ENCODE data around the gene UNC45A.

UNC45A gene

DNA sequence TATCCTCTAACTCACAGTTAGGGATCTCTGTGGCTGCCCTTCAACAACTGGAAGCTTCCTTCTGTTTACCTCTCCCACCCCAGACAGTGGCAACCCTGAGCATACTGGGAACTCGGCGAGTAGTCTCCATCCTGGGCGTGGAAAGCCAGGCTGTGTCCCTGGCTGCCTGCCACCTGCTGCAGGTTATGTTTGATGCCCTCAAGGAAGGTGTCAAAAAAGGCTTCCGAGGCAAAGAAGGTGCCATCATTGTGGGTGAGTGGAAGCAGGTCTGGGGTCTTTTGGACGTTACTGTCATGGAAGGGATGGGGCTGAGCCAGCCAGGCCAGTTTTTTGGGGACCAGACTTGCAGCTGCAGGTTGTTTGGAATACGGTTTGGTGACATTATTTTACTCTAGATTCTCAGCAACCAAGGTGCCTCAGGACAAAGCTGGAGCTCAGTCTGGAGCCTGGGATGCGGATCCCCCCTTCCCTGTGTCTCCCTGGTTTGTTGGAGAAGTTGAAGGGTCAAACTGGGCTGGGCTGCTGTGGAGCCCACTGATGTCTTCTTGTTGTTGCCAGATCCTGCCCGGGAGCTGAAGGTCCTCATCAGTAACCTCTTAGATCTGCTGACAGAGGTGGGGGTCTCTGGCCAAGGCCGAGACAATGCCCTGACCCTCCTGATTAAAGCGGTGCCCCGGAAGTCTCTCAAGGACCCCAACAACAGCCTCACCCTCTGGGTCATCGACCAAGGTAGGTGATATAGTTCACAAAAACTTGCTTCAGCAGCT lies 7.5 kb downstream of the UNC45A start:
- DNase-seq (ENCODE audit: low read depth in 2 of 3, low spot score in 1 of 3): no peak

DNA sequence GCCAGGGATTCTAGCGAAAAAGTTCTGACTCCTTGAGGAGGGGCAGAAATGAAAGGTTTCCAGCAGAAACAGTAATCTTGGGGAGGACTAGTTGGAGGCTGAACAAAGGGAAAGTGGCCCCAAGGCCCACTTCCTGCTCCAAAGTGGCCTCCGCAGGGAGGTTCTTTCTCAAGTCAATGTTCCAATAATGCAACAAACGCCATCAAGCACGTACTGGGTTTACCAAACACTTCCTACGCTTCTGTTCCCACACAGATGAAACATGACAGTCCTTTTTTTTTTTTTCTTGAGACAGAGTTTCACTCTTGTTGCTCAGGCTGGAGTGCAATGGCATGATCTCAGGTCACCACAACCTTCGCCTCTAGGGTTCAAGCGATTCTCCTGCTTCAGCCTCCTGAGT lies 10.0 kb downstream of the UNC45A start:
- no peak for DNase-seq (ENCODE audit: low read depth in 2 of 3, low spot score in 1 of 3)

DNA sequence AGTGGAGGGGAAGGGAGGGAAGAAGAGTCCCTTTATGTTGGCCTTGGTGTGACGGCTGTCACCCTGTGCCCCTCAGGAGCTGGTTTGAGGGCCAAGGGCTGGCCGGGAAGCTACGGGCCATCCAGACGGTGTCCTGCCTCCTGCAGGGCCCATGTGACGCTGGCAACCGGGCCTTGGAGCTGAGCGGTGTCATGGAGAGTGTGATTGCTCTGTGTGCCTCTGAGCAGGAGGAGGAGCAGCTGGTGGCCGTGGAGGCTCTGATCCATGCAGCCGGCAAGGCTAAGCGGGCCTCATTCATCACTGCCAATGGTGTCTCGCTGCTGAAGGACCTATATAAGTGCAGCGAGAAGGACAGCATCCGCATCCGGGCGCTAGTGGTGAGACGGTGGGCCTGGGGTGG lies 11.5 kb downstream of the UNC45A start:
- no peak for DNase-seq (ENCODE audit: low read depth in 2 of 3, low spot score in 1 of 3)

DNA sequence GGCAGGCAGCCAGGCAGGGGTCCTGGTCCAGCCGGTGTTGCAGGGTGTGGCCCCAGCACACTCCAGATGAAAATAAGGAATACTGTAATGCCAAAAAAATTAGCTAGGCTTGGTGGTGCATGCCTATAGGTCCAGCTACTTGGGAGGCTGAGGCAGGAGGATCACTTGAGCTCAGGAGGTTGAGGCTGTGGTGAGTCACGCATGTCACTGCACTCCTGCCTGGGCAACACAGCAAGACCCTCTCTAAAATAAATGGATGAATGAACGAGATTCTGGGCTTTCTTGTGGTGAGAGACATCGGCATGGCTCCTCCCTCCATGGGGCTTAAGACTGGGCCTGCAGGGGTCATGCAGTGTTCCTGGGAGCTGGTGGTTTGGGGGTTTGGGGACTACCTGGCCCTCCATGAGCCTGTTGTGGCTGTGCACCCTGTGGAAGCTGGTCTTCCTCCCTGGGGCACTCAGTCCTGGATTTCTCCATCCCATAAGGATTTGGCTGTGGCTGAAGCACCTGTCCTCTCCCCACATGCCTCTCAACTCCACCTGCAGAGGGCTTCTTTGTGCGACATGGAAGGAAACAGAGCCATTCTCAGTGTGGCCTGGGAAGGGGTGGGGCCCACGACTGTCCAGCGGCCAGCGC lies 12.0 kb downstream of the UNC45A start:
- DNase-seq (ENCODE audit: low read depth in 2 of 3, low spot score in 1 of 3): no peak

DNA sequence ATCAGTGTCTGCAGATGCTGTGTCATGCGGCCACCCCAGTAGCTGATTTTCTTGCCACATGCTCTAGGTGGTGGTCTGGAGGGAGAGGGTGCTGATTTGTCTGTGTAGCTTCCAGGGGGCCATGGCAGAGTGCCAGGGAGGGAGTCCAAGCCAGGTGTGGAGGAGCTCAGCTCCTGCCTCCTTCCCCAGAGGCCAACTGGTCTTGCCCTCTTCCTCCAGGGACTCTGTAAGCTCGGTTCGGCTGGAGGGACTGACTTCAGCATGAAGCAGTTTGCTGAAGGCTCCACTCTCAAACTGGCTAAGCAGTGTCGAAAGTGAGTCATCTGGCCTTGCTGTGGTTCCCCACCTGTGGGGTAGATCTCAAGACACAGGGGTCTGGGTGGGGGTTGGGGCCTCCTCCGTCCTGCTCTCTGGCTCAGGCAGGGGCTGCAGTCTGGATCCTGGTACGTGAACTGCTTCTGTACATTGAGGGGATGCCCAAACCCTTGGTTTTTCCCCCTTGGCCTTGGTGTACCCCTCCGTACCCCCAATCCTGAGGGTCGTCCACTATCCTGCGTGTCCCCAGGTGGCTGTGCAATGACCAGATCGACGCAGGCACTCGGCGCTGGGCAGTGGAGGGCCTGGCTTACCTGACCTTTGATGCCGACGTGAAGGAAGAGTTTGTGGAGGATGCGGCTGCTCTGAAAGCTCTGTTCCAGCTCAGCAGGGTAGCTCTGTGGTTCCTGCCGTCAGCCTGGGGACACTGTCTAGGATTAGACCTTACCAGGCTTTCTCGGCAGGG lies 12.7 kb downstream of the UNC45A start:
- DNase-seq (ENCODE audit: low read depth in 2 of 3, low spot score in 1 of 3): no peak

DNA sequence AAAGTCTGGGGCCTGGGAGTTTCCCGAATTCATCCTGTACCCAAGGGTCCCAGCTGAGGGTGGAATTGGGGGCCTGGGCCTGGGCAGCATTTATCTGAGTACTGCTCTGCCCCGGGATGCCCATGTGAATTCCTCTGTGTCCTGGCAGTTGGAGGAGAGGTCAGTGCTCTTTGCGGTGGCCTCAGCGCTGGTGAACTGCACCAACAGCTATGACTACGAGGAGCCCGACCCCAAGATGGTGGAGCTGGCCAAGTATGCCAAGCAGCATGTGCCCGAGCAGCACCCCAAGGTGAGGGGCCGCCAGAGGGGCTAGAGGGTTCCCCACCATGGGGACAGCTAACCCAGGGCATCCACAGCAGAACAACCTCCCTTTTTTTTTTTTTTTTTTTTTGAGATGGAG lies 13.4 kb downstream of the UNC45A start:
- no peak for DNase-seq (ENCODE audit: low read depth in 2 of 3, low spot score in 1 of 3)

DNA sequence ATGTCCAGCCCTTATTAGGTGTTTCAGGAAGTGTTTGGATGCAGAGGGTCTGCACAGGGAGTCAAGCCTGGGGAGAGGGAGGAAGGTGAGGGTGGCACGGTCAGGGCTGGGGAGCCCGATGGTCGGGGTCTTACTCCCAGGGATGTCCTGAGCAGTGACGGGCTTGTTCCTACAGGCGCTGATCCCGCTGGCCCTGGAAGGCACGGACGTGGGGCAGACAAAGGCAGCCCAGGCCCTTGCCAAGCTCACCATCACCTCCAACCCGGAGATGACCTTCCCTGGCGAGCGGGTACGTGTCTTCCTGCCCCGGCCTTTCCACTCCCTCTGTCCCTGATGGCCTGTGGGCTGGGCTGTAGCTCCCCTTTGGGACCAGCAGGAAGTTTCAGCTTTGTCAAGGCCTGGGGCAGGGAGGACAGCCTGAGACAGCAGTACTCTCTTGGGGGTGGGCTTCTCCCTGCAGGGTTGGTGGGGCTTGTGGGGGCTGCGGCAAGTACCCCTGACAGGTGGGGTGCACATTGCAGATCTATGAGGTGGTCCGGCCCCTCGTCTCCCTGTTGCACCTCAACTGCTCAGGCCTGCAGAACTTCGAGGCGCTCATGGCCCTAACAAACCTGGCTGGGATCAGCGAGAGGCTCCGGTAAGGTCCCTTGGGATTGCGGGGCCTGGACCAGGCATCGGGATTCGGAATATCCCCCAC lies 15.0 kb downstream of the UNC45A start:
- DNase-seq (ENCODE audit: low read depth in 2 of 3, low spot score in 1 of 3): no peak

DNA sequence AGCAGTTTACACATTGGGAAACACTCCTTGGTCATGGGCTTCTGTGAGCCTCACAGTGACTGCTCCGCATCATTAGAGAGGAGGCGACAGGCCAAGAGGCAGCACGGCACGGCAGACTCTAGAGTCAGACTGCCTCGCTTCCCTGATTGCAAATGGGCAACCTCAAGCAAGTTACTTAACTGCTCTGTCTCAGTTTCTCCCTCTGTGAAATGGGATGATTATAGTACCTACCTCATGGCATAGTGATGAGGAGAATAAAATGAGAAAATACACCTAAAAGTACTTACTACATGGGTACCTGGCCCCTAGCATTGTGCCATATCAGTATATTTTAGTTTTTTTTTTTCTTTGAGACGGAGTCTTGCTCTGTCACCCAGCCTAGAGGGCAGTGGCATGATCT lies 15.6 kb downstream of the UNC45A start:
- no peak for DNase-seq (ENCODE audit: low read depth in 2 of 3, low spot score in 1 of 3)

DNA sequence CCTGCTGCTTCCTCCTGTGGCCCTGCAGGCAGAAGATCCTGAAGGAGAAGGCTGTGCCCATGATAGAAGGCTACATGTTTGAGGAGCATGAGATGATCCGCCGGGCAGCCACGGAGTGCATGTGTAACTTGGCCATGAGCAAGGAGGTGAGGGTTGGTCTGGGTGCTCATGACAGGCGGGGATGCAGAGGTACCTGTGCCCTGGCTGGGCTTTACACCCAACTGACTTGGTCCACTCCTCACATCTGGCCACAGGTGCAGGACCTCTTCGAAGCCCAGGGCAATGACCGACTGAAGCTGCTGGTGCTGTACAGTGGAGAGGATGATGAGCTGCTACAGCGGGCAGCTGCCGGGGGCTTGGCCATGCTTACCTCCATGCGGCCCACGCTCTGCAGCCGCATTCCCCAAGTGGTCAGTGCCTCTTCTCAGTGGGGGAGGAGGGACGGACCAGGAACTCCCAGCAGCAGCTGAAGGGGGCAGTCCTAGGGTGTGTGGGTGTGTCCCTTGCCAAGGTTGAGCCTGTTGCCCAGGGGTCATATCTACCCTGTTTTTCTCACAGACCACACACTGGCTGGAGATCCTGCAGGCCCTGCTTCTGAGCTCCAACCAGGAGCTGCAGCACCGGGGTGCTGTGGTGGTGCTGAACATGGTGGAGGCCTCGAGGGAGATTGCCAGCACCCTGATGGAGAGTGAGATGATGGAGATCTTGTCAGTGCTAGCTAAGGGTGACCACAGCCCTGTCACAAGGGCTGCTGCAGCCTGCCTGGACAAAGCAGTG lies 18.0 kb downstream of the UNC45A start:
- no peak for DNase-seq (ENCODE audit: low read depth in 2 of 3, low spot score in 1 of 3)

DNA sequence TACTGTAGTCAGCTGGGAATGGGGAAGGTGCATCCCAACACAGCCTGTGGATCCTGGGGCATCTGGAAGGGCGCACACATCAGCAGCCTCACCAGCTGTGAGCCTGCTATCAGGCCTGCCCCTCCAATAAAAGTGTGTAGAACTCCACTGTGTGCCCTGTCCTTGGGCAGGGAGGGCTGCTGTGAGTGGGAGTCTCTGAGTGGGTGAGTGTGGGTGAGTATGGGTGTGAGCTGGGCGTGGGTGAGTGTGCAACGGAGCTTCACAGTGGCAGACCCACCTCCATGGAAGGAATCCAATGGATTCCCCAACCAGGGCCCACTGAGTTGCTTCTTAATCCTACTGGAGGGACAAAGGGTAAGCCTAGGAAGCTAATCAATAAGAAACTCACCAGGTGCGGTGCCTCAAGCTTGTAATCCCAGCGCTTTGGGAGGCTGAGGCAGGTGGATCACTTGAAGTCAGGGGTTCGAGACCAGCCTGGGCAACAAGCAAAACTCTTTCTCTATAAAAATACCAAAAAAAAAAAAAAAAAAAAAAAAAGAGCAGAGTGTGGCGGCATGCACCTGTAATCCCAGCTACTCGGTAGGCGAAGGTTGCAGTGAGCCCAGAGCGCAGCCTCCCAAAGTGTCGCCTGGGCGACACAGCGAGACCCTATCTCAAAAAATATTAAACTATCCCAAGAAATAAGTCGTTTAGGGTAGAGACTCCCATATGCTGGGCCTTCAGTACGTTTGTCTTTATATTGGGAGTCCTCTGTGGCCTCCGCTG lies 19.0 kb downstream of the UNC45A start:
- DNase-seq (ENCODE audit: low read depth in 2 of 3, low spot score in 1 of 3): no peak

DNA sequence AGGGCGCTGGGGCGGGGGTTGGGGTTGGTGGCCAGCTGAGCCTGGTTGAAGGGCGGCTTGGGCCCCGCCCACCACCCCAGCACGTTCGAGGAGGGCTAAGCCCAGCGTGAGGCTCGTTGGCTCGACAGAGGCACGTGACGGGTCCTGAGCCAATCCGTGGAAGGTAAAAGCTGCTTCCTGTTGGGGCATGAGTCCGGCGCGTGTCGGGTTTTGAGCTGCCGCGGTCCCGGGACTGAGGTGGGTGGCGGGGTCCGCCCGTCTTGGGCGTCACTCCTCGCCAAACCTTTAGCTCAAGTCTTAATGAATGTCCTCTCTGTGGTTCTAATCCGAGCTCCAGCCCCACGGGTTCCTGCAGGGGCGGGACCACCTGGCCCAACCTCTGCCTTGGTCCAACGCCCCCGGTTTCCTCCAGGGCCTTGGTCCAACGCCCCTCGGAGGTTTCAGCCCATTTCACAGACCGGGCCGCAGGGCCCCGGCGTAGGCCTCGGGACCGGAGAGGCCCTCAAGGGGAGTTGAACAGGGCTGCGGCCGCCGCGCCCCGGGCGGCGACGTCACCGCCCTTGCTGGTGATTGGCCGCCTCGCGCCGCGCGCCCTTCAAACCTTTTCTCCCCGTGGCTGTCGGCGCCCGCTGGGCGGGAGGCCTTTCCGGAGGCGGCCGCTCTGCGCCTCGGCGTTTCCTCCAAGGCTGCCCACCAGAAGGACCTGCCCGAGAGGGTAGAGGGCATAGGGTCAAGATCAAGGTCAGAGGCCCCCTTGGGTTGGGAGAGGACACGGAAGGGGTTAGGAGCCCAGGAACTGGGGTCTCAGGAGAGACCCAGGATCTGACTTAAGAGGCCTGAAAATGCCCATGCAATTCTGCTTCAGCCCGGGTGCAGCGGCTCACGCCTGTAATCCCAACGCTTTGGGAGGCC lies 19.9 kb downstream of the UNC45A start, which contains the start of gene RCCD1:
RCCD1 (plus strand) TSS at position 173 of the 912 bp plus-strand sequence. CDS start 1,851 bp downstream, outside the sequence.
- peak; percentile 83 to 89 (median 88) for DNase-seq (ENCODE audit: low read depth in 2 of 3, low spot score in 1 of 3)

DNA sequence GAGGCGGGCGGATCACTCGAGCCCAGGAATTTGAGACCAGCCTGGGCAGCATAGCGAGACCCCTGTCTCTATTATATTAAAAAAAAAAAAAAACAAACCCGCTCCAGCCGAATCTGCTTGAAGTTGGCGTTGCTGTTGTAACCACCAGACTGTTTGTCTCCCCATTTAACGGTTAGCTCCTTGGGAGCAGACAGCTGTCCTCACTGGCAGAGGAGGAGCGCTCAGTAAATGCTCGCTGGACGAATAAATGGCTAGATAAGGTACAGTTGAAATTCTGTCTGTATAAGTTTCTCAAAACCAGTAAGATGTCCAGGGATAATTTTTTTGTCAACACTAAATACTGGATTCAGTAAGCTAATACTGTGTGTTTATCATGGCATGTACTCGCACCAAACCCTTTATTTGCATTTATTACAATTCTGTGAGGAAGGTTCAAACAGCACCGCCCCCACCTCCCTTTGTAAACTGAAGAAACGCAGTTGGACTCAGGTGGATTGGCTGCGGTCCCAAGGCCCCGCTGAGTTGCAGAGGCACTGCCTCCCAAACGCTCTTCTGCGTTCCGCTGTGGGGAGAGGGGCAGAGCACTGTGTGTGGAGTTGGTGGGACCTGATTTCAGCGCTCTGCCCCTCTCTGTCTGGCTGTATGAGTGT lies 20.7 kb downstream of the UNC45A start:
- no peak for DNase-seq (ENCODE audit: low read depth in 2 of 3, low spot score in 1 of 3)

DNA sequence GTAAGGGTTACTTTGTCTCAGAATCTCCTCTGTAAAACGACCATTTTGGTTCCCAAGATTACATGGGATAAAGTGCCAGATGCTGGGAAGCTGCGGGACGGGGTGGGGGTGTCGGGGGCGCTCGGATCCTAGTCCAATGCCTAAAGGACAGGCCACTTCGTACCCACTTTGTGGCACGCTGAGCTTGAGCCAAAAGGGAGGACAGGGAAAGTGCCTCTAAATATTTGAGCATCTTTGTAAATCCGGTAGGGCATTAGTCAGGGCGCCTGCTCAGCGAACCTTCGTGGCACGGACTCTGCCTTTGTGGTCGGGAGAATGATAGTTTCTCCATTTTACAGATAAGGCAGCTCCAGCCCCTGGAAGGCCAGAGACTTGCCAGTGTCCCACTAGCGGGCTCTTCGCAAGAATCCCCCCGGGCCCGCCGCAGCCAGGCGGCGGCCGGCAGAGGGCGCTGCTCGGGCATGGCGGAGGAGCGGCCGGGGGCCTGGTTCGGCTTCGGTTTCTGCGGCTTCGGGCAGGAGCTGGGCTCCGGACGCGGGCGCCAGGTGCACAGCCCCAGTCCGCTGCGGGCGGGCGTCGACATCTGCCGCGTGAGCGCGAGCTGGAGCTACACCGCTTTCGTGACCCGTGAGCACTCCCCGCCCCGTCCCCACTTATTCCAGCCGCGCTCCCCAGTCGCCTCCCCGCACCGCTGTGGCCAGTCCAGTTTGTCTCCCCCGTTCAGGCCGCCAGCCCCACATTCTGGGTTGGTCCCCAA lies 21.4 kb downstream of the UNC45A start:
- peak in 2 of 3 donors; percentile 52 to 56 for DNase-seq (ENCODE audit: low read depth in 2 of 3, low spot score in 1 of 3)

DNA sequence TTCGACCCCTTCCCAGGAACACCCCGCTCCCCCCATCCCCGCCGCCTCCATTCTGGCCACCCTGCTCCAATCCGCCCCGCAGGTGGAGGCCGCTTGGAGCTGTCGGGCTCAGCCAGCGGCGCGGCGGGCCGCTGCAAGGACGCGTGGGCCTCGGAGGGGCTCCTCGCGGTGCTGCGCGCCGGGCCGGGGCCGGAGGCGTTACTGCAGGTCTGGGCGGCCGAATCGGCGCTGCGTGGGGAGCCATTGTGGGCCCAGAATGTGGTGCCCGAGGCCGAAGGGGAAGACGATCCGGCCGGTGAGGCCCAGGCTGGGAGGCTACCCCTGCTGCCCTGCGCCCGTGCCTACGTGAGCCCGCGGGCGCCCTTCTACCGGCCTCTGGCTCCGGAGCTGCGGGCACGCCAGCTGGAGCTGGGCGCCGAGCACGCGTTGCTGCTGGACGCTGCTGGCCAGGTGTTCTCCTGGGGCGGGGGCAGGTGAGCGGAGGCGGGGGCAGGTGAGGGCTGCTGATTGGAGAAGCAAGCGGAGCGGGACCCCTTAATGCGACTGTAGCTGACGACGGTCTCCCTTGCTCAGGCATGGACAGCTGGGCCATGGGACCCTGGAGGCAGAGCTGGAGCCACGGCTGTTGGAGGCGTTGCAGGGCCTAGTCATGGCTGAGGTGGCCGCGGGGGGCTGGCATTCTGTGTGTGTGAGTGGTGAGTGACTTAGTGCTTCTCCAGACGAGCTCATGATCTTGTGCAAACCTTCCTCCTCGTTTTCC lies 22.1 kb downstream of the UNC45A start:
- no peak for DNase-seq (ENCODE audit: low read depth in 2 of 3, low spot score in 1 of 3)

DNA sequence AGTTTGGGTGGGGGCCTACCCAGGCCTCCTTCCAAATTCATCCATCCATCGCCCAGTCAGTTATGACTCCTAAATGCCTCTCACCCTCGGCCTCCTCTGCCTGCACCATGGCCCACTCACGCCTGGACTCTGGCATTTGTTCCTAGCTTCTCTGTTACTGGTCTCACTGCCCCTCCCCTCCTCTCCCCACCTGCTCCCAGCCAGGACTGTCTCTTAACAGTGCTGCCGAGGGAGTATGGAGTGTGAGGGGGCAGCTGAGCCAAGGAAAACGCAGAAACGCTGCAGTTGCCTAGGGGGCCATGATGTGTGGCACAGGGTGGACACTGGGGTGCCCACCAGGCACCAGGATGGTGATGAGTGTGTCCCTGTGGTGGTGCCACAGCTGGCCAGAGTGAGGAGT lies 22.7 kb downstream of the UNC45A start:
- DNase-seq (ENCODE audit: low read depth in 2 of 3, low spot score in 1 of 3): no peak

DNA sequence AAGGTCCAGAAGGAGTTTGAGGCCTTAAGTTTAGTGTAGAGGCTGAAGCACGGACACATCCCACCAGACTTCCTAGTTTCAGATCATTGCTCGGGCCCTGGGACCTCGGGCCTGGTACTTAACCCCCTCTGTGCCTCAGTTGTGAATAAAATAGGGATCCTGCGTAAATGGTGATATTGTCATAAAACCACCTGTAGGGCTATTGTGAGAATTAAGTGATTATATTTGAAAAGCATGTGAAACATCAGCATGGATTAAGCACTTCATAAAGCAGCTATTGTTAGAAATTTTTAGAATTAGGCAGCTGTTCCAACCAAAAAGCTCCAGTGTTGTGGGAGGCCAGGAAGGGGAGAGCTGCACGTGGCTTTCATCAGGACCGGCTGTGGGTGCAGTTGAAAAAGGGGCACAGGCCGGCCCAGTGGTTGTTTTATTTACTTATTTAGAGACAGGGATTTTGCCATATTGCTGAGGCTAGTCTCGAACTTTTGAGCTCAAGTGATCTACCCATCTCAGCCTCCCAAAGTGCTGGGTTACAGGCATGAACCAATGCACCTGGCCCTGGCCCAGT lies 24.0 kb downstream of the UNC45A start:
- DNase-seq (ENCODE audit: low read depth in 2 of 3, low spot score in 1 of 3): no peak

DNA sequence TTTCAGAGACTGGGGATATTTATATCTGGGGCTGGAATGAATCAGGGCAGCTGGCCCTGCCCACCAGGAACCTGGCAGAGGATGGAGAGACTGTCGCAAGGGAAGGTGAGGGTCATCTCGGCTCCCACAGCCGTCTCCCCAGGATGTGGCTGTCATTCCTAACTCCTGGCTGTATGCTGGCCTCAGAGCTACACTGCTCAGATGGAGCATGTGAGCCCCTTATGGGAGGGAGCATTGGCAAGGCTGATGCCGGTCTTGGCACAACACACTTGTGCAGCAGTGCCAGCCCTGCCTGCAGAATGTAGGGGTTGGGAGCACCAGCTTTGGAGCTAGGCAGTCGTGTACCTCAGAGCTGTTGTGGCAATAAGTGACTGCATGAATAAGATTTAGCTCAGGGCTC lies 24.8 kb downstream of the UNC45A start:
- no peak for DNase-seq (ENCODE audit: low read depth in 2 of 3, low spot score in 1 of 3)
